GM19193 (cell line): Measurements from ENCODE around the gene MYO1B.

ENCODE experiments used
- POLR2A ChIP-seq: IDR thresholded peaks from 4 replicates; pipeline ENCODE4 v1.6.1; 2011; ENCODE audit not compliant: insufficient read depth, insufficient read length; ENCODE audit errors: extremely low read depth

Gene MYO1B

DNA sequence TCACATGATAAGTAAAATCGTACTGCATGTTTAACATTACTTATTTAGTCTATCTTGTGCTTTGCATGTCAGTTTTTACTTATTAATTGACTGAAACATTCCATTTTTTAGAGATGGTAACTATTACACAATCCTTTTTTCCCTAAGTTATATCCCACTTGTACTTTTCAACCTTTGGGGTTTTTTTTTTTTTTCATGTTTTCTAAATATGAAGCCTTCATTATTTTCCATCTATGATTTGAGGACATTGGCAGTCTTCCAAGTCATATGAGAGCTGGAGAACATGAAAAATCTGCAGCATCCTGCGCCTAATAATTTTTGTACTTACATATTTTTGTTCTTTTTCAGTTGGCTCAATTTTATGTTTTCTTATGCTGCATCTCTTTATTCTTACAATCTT, 113.9 kb downstream of the MYO1B start:
- no peak for TF ChIP-seq POLR2A

- no peak for TF ChIP-seq POLR2A
Measured at GRCh38 chr2:191360918-191361317, 115.7 kb downstream of the MYO1B start.

- TF ChIP-seq POLR2A, result no peak
Measured at GRCh38 chr2:191362841-191363240, 117.6 kb downstream of the MYO1B start.

GRCh38 chr2:191363267-191363666, 118.1 kb downstream of the MYO1B start:
- TF ChIP-seq POLR2A, result no peak

GRCh38 chr2:191365089-191365488, 119.9 kb downstream of the MYO1B start:
- TF ChIP-seq POLR2A, result no peak

DNA sequence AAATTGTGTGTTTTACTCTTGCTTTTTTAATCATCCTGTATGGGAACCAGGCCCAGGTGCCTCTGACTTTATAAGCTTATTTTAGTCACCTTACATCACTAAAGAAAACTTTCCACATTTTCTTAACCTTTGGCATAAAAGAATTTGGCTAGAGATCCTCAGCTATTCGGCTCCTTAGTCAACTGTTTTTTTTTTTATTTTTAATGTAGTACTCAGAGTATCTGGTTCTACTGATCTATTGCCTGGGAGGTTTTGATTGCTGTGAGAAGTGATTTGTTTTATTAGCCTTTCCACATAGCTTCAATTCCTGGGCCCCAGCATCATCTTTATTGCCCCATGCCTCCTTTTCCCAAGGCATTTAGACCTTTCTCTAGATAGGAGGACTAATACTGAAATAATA, 121.0 kb downstream of the MYO1B start:
- TF ChIP-seq POLR2A, result no peak

DNA sequence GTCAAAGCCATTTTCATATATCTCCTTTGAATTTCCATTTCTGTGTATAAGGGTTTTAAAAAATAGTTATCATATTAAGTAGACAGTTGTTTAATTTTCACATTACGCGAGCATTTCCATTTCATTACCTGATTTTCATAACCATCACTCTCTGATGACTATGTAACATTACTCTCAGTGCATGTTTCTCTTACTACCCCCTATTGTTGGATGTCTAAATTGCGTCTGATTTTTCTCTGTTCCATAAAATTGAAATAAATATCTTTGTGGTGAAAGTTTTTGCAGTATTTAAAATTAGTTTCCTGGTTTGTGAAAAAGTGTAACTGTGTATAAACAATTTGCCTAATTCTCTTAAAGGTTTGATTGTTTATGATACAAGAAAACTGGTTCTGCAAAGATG, 123.8 kb downstream of the MYO1B start:
- TF ChIP-seq POLR2A, result no peak

GRCh38 chr2:191374366-191374765, 129.2 kb downstream of the MYO1B start:
- no peak for TF ChIP-seq POLR2A

DNA sequence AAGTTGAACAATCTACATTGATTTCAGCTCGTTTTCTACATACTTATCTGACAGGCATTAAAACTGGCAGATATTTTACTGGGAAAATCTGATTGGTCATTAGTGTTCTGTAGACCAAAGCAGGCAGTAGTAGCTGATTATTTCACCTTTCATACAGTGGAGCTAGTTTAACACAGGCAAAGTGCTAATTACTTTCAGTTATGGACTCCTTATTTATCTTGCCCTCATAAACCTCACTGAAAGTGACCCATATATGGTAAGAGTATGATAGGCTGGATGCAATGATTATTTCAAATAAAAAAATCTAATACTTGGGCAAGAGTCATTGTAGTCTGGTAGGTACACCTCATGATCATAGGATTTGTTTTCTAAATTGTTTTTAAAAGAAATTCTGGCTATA, 129.7 kb downstream of the MYO1B start:
- TF ChIP-seq POLR2A, result no peak

DNA sequence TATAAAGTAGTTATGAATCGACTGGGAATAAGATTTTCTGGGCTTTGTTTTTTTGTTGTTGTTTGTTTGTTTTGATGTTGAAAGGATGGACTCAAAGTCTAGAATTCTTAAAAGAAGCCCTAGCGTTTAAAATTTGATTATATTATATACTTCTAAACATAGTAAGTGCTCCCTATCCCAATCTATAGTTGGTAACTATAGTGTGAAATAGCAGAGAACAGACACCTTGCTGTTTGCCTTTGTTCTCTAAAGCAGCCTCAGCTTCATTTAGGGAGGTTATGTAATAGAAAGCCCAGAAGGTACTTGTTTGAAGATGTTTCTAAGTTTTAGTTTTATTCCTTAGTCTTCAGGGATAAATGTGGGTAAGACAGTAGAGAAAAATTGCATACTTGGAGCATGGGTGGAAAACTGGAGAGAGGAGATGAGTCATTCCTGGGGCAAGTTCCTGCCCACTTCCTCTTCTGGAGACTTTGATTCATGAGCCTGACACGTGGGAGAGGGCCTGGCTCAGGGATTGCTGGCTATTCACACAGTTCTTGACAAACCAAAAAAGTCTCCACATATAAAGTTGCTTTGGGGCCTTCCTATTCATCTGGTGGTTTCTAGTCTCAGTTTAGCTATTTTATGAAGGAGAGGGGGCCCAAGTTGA, 131.9 kb downstream of the MYO1B start:
- TF ChIP-seq POLR2A, result no peak

DNA sequence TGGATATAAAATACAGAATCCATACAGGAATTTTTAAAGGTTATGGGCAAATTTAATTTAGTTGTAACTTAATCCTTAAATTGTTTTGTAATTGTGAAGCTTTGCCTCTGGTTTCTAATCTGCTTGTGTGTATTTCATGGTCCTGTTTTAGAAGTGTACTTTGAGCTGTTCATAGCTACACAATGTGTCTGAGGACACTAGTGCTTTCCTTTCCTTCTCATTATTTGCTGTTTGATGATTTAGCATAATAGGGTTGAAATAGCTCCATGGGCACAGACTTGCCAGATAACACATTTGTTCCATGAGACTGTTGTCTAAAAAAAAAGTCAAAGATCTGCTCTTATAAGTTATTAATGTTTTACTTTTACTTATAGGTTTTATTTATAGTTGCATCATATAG, 134.2 kb downstream of the MYO1B start:
- TF ChIP-seq POLR2A, result no peak

- no peak for TF ChIP-seq POLR2A
Measured at GRCh38 chr2:191382801-191383200, 137.6 kb downstream of the MYO1B start.

GRCh38 chr2:191383486-191383885, 138.3 kb downstream of the MYO1B start:
- TF ChIP-seq POLR2A, result no peak

GRCh38 chr2:191384829-191385228, 139.6 kb downstream of the MYO1B start:
- no peak for TF ChIP-seq POLR2A

- no peak for TF ChIP-seq POLR2A
Measured at GRCh38 chr2:191385416-191386160, 140.4 kb downstream of the MYO1B start.

DNA sequence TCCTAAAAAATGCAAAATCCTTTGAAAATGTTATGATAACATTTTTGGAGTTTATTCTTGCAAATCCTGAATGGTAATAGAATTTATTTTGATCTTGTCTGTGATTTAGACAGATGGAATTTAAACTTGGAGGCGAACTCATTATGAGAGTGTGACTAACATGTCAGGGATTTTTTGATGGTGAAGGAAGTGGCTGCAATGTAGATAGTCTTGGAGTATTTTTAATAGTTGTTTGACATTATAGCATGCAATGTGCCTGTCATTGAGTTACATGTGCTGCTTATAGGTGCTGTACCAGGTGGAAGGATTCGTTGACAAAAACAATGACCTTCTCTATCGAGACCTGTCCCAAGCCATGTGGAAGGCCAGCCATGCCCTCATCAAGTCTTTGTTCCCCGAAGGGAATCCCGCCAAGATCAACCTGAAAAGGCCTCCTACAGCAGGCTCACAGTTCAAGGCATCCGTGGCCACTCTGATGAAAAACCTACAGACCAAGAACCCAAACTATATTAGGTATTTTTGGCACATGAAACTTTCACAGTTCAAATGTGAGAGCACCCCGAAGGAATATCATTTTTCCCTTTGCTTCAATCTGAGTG, 141.8 kb downstream of the MYO1B start:
- TF ChIP-seq POLR2A, result no peak
